ENCODE measurements around the gene APLN. TPM values are rescaled to one million over a fixed set of nuclear protein-coding genes. Genes with fewer than 3 reads are reported as not detected.
A peak's percentile ranks its signal among the peaks of the same experiment; 100 is the strongest.

Gene APLN
- polyA plus RNA-seq, 5 donors, result 3.3 to 10.7 (median 5.3) TPM

DNA sequence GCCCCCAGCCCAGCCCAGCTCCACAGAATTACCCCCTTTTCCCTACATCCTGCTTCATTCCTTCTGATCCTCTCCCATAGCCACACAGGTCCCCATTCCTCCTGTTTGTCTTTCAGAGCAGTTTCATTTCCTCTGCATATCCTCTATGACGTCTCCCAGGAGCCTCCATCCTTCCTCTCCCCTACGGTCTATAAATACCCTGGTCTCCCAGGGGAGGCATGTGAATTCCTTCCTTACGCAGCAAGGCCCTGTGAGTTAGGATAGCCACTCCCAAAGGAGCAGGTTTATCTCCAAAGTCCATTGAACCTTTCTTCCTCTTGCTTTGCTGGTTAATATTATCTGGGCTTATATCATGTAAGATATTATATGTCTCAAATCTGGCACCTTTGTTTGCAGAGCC lies 8.4 kb upstream of the APLN start:
- DNase-seq, result no peak

DNA sequence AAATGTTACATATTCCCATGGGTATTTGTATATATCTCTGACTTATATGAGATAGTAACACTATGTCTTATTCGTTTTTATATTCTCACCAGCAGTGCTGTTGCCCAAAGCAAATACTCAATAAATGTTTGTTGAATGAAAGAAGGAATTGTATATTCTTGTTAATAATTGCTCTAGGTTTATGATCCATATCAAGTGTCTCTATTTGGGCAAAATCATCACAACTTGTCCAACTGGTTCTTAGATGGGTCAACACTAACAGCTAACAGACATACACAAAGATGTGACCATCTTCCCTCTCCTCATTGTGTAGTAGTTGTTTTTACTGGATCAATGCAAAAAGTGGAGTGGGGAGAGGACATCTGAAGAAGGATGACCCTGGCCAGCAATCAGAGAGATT lies 6.6 kb upstream of the APLN start:
- DNase-seq, result no peak

DNA sequence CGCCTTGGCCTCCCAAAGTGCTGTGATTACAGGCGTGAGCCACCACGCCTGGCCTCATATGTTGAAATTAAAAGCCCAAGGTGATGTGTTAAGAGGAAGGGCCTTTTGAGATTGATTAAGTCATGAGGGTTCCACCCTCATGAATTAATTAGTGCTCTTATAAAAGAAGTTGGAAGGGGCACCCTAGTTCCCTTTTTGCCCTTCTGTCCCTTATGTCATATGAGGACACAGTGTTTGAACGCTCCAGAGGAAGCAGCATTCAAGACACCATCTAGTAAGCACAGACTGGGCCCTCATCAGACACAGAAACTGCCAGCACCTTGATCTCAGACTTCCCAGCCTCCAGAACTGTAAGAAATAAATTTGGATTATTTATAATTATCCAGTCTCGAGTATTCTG lies 5.1 kb upstream of the APLN start:
- no peak for DNase-seq

GRCh38 chrX:129659141-129659540 lies 4.4 kb upstream of the APLN start:
- DNase-seq, result no peak

DNA sequence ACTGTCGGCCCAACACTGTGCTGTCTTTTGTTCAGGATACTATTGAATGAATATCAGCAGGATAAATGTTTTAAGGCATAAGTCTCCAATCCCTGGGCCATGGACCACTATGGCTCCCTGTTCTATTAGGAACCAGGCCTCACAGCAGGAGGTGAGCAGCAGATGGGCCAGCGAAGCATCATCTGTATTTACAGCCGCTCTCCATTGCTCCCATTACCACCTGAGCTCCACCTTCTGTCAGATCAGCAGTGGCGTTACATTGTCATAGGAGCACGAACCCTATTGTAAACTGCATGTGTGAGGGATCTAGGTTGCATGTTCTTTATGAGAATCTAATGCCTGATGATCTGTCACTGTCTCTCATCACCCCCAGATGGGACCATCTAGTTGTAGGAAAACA lies 3.7 kb upstream of the APLN start:
- no peak for DNase-seq

DNA sequence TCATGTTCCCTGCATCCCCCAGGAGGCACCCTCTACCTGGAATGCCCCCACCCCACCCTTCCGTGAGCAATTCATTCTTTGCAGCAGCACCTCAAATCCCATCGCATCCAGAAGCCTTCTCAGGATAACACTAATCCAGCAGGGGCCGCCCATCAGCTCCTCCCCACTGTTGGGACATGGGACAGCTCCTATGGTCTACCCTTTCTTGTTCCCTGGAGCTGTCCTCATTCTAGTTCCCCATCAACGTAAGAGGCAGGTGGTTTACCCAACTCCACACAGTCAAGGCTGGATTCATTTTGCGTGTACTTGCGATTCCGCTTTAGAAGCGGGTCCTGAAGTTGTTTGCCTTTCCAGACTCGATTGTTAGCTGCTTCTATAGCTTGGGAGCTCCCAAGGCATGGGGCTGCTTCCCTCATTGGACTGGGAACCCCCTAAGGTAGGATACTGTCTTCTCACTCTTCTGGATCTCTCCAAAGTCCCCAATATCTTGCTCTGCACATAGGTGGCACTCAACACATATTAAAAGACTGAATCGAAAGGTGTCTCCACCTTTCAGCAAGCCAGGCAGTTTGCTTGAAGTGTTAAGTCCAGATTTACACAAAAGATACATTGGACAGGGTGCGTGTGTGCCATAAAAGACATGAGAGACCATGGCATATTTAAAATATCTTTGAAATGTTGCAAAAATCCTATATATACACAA lies 942 bp upstream of the APLN start:
- no peak for DNase-seq

DNA sequence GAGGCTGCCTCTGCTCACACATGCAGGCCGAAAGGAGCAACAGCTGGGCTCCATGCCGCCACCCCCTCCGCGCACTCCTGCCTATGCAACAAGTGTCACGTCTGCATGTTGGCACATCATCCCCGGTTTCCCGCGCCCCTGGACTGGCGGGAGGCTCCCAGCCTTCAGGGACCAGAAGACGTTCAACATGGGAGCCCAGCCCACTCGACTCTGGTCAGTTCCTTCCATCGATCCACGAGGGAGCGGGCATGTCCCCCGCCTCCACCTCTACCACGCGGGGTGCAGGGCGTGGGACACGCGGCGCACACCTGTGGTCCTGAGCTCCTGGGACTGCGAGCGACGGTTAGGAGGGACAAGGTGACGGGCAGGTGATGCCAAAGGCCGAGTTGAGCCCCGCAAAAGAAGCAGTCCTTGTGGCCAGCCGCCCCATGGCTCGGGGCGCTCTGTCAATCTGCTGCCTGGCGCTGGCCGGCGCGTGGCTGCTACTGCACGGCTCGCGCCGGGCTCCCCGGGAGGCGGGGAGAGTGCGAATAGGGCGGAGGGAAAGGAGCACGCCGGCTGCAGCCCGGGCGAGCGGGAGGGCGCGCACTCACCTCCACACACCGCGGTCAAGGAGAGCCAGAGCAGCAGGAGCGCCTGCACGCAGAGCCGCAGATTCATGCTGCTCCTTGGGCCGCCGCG lies 645 bp downstream of the APLN start:
- no peak for DNase-seq

DNA sequence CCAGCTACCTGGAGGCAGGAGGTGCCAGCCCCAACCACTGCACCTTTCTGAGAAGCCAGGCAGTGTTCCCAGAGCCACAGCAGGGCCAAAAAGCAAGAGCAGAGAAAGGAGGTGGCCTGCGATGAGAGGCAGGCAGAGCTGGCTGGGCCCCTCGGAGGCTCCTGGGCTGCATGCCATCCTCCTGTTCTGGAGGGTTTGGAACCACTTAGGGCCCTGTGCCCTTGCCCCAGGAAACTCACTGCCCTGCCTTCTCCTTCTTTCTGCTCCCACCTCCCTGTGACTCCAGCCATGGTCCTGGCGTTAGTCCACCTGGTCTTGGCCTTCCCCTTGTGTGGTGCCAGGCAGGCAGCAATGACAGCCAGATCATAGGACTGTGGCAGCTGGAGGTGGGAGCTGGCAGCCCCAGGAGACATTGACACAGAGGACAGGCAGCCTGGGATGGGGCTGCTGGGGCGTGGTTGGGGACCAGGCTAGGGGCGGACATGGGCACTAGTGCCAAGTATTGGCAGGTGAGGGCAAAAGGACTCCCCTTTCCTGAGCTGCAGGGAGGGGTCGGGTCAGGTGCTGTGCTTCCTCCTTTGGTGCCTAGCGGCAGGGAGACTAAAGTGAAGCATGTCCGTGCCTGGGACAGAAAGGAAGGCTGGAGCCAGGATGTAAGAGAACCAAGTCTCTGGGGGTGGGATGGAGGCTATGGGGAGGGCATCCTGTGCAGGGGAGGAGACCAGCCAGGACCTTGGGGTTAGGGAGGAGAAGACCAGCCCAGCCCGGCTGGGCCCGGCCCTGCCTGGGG lies 1.4 kb downstream of the APLN start:
- DNase-seq, result no peak

DNA sequence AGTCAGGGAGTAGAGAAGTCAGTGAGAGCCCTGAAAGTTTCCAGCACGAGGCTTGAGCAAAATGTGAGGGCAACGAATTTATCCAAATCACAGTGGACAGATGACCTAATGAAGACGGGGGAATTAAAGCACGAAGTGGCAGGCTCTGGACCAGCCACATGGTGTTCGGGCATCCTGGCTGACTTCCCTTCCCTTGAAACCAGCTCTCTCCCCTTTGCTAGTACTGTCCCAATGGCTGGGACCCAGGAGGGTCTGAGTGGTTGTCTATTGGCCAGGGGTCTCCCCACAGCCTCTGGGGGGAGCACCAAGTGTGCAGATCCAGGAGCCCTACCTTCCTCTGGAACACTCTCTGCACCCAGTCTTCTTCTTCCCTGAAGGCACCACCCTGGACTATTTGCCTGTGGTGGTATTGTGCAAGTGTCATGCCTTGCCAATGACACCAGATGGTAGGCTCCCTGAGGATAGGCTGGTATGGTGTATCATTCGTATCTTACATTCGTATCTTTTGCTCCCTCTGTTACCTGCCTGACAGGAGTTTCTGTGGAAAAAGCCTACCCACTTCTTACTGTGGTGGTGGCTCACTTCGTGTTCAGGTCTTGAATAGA lies 2.1 kb downstream of the APLN start:
- no peak for DNase-seq

- DNase-seq, result no peak
These were observed 2.8 kb downstream of the APLN start for GRCh38 chrX:129651756-129652564.

- DNase-seq, result no peak
These were observed 3.8 kb downstream of the APLN start for GRCh38 chrX:129650821-129651510.

DNA sequence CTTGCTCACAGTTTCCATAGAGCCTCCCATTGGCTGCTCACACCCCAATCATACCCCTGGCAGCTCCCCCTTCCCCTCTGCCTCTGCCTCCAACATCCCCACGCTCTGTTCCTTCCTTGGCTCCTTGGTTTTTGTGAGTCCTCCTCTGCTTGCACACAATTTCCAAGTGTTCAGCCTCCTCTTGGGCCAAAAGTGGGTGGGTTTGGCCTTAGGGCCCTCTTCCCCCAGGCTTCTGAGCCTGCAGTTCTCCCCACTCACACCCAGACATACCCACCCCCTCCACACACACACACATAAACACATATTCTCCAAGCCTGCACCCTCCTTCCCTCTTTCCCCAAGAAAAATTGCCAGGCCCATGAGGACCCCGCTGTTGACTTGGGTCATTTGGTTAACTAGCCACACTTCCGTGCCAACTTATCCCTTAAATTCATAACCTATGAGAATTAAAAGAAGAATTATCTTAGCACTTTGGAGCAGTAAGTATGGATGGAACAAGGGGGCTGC lies 4.5 kb downstream of the APLN start:
- DNase-seq, result no peak

GRCh38 chrX:129649268-129650182 lies 5.2 kb downstream of the APLN start:
- DNase-seq, result no peak

DNA sequence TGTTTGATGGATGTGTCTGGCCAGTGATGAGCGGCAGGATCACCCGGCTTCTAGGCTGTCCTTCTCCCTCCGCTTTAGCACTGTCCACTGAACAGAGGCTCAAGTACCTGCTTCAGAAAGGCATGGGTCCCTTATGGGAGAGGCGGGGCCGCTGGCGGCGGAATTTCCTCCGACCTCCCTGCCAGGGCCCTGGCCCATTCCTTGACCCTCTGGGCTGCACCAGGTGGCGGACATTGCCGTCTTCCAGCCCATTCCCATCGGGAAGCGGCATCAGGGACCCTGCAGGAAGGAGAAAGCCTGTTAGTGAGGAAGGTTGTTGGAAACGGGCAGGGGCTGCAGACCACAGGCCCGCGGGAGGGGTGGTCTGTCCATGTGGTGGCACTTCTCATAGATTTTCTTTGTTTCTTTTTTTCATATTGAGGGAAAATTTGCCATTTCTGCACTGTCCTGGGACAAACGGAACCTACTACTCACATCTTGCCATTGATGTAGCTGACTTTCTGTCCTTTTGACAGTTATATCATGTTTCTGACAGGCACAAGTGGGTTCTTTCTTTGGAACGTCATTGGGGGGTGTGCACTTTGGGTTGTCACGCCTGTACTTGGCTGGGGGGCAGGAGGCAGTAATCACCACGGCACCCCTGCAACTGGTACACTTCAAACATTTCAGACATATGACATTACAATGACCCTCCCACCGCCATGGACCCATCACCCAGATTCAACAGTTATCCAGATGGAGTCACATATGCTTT lies 6.1 kb downstream of the APLN start:
- no peak for DNase-seq

- no peak for DNase-seq
These were observed 7.0 kb downstream of the APLN start for GRCh38 chrX:129647418-129648410.

DNA sequence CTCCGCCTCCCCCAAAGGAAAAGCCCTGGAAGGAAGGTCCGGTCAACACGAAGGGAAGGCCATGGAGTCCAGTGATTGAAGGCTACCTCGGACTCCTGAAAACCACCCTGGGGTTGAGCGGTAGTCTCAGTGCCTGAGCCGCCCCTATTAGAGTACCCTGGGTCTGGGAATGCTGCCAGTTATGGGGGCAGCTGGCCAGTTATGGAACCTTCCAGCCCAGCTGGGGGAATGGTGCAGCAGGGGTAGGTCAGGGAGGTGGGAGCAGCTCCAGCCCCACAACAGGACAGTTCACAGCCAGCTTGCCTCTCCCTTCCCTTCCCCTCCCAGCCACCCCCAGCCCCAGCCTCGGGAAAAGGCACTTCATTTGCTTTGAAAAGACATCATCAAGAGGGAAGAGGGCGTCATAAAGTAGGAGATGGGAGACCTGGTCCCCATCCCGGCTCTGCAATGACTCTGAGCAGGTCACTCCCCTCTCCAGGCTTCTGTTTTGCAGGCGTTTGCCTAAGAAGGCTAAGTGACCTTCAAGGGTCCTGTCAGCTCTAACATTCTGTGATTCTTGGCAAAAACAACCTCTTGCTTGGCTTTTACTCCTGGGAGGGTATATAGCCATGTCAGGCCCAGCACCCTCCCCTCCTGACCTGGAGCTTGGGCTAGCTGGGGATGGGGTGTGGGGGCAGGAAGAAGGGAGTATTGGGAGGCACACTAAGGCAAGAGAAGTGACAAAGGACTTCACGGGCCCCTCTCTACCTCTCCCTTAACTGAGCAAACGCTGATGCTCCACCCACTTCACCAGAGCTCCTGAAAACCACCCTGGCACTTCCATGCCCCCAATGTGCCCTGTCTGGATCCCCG lies 8.0 kb downstream of the APLN start:
- DNase-seq, result no peak

DNA sequence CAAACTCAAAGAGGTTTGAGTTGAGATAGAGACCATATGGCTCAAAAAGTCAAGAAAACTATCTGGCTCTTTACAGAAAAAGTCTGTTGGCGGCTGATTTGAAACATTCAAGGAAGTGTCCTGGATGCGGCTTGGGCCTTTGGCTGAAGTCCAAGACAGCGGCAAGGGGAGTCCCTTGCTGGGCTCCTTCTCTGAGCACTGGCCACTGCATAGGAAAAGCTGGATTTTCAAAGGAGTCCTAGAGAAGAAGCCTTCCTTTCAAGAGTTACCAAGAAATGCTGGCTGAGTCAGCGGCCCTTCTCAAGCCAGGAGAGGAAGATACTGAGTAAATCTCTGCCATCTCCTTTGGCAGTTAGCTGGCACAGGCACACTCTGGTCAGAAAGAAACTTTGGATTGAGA lies 12.1 kb downstream of the APLN start:
- peak in 1 of 2 donors; percentile 45 for DNase-seq
